GM21576 (cell line): ENCODE data around the gene LDHB.
A peak's percentile ranks its signal among the peaks of the same experiment; 100 is the strongest.
"Not testable (repeated sequence)": the region's sequence is repeated elsewhere in the genome, so short reads cannot be mapped to it uniquely, and the experiment has no call there.

Experiments
- ATAC-seq: cut with Tn5 transposase; IDR thresholded peaks from one replicate; pipeline ENCODE4 v1.9.1; 2021; ENCODE audit warnings: mild to moderate bottlenecking, moderate library complexity; ENCODE audit not compliant: unreplicated experiment

LDHB gene

DNA sequence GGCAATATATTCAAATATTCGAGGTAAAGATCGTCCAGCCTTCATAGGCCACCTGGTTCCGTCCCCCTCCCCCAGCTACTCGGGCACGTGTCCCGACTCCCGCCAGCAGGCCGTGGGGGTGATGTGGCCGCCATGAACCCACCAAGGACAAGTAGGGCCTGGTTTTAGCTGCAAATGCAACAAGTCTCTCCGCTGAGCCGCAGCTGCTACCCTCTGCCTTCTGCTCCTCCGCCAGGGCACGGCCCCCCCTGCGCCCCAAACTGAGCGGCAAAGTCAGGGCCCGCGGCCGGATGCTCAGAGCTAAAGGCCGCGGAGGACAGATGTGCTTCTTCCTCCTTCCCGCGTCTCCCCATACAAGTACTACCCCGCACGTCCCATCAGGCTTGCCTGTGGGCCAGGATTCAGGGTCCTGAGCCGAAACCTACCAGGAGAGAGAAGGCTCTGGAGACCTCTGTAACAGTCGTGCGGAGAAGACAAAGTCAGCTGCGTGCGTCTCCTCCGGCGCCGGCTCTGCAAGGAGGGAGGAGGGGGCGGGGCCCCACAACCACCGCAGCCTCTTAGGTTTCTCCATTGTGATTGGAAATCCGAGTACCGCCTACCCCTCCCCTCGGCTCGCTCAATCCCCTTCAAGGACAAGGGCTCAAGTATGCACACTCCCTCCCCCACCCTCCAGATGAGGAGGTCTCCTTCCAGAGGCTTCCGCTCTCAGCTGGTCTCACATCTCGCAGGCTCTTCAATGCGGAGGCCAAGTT is at the start of gene LDHB:
Gene LDHB, minus strand, starts transcription at position 517 of the 752 bp plus-strand sequence. CDS start 3,171 bp downstream, outside the sequence.
- peak; percentile 95 for ATAC-seq

DNA sequence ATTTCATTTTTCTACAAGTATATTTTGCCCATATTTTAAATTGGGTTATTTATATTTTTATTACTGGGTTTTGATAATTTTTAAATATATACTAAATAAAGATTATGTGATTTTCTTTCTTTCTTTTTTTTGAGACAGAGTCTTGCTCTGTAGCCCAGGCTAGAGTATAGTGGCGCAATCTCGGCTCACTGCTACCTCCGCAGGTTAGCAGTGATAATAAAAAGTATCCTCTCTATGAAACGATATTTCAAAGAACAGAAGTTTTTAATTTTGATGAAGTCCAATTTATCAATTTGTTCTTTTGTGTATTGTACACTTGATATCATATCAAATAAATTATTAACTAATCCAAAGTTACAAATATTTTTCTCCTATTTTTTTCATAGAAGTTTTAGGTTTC is 47.2 kb upstream of the LDHB start:
- ATAC-seq, result no peak

DNA sequence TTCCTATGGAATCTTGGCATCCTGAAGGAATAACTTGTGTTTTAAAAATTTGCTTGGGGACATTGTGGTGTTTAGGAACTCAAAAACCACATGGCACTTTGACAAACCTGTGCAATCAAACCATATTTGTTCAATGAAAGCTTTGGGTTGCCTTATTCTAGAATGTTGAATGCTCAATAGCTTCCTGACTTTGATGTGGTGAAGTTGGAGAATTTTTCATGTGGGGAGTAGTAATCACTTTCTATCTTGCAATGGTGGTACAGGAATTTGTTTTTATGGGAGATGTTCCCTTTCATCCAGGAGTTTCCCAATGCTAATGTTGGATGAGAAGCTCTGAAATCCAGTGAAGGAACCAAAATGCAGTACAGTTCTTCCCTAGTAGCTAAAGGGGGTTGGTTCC is 42.2 kb upstream of the LDHB start:
- ATAC-seq, result no peak

DNA sequence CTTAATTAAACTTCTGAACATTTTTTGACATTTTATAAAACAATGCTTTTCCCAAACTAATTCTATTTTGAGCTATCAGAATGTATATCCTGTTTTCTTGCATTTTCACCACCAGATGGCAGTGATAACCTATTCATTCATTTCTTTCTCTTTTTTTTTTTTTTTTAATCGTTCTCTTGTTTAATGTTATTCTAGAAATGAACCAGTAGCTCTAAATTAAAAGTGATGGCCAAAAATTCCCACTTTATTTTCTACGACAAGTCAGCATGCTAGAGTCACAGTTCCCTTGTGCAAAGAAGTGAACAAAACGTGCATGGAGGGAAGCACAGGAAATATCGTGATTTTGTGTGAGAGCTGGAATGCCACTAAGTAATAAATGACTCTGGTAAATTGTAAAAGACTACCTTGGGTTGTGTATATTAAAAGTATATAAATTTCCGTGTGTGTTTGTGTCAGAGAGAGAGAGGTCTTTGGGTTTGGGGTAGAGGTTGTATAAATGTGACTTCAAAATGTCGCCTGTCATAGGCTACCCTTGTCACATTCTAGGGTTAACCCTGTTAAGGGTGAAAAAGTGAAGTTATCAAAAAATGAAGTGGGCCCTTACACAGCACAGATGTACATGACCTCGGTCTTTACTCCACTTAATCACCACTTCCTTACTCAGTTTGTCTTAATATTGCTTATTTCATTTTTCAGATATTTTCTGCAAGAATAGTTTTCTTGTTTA is 40.4 kb upstream of the LDHB start:
- no peak for ATAC-seq

DNA sequence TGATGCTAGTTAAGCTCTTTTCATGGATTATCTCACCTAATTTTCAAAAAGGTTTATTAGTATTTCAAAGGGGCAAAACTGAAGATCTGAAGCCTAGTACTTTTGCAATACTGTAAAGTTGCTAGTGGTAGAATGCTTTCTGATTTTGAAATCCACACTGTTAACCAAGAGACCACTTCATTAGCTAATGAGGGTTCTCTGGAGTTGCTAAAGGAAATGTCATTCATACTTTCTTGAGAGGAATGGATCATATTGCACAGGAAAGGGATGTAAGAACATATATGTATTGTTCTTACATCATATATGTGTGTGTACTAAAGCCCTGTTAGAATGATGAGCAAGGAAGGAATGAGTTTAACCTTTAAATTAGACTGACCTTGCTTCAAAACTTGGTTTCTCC is 39.0 kb upstream of the LDHB start:
- no peak for ATAC-seq

DNA sequence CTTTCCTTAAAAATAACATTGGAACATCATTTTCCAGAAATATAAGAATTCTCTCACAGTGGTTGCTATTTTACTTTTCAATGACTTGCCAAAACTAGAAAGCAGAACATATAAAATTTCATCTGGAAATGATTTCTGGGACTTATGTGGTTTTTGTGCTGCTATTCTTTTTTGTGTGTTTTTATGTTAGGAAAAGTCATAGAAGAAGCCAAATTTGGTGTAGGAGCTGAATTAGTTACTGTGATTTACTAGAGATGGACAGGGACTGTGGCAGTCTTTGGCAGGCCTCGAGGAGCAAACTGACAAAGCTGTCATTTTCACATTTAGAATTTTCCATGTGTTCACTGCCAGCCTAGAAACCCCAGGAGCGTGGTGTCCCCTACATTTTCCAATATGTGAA is 38.3 kb upstream of the LDHB start:
- ATAC-seq, result no peak

DNA sequence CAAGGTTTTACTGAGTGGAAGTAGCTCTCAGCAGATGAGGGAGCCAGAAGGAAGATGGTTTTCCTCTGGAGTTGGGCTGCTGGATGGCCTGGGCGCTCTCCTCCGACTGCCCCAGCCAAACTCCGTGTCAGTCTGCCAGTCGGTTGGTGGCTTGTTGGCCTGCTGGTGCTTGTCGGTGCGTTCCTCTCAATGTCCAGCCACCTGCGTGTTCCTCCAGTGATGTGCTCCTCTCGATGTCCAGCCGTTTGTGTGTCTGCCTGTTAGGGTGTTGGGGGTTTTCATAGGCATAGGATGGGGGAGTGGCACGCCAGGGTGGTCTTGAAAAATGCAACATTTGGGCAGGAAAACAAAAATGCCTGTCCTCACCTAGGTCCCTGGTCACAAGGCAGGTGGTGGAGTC is 37.0 kb upstream of the LDHB start:
- ATAC-seq, result no peak

DNA sequence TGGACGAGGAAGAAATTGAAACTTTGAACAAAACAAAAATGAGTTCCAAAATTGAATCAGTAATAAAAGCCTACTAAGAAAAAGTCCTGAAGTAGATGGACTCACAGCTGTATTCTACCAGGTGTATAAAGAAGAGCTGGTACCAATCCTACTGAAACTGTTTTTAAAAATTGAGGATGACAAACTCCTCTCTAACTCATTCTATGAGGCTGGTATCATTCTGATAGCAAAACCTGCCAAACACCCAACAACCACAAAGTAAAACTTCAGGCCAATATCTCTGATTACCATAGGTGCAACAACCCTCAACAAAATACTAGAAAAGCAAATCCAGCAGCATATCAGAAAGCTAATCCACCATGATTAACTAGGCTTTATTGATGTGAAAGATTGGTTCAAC is 33.9 kb upstream of the LDHB start:
- ATAC-seq, result no peak

DNA sequence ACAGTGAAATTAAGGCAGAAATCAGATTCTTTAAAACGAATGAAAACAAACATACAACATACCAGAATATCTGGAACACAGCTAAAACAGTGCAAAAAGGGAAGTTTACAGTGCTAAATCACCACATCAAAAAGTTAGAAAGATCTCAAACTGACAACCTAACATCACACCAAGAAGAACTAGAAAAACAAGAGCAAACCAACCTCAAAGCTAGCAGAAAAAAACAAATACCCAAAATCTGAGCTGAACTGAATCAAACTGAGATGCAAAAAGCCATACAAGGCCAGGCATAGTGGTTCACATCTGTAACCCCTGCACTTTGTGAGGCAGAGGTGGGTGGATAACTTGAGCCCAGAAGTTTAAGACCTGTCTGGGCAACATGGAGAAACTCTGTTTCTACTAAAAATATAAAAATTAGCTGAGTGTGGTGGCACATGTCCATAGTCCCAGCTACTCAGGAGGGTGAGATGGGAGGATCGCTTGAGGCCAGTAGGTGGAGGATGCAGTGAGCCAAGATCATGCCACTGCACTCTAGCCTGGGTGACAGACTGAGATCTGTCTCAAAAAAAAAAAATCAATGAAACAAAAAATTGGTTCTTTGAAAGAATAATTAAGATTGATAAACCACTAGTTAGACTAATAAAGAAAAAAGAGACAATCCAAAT is 33.2 kb upstream of the LDHB start:
- ATAC-seq, result no peak

DNA sequence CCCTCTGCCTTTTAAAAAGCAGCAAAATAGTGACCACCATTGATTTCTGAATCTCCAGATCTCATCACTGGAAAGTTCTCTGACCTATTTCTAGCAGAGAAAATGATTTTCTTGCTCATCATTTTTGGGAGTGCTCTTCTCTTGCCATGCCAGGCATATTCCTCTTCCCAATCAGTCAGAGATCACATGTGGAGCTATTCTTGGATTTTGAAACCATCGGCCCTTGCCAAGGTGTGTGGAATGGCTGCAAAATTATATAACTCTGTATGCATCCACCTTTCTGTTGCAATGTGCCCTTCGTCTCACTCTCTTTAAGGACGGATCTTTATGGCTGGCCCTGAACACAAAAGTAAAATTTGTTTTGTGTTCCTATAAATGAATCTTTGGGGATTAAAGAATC is 25.5 kb upstream of the LDHB start:
- ATAC-seq, result no peak

DNA sequence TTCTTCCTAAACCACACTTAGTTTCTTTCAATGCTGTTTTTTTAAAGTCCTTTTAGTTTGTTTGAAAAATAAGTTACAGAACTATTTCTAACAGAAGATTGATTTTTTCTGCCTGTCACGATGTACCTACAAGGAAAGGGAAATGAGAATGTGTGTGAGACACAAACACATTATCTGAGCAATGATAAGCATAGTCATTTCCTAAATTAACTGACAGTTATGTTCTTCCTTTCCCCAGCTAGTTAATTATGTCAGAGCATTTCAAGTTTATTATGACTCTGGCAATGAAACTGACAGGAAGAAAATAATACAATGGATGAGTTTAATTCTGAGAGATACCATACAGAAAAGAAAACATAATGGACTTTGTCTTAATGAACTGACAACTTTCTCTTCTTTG is 21.3 kb upstream of the LDHB start:
- no peak for ATAC-seq

DNA sequence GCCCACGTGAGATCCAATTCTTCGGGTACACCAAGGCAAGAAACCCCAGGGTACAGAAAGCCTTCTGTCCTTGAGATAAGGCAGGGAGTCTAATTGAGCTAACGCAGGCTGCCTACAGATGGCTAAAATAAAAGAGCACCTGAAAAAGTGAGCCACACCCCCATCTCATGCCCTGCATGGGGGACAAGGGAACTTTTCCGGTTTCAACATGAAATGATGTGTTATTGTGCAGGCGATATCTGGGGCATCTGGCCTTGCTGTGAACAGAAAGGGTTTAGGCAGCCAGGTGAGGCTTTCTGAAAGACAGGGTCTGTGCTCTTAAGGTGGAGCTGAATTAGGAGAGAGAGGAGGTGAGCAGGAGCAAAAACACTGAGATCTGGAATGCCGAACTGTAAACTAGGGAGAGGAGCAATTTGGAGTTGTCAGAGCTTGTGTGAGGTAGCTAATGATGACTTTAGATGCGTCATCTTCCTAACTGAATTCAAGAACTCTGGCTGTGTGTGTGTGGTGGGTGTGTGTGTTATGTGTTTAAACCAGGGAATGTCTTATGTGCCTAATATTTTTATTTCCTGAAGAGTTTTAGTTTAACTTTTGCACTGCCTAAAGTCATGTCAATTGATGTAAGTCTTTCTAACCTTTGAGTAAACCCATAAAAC is 20.1 kb upstream of the LDHB start:
- no peak for ATAC-seq

DNA sequence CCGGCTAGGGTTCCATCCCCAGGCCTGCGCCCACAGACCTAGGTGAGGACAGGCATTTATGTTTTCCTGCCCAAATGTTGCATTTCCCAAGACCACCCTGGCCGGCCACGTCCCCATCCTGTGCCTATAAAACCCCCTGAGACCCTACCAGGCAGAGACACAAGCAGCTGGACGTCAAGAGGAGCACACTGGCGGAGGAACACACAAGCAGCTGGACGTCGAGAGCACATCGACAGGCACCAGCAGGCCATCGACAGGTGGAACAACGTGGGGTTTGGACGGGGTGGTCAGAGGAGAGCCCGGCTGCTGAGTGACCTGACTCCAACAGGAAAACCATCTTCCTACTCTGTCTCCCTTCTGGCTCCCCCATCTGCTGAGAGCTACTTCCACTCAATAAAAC is 19.6 kb upstream of the LDHB start:
- no peak for ATAC-seq

DNA sequence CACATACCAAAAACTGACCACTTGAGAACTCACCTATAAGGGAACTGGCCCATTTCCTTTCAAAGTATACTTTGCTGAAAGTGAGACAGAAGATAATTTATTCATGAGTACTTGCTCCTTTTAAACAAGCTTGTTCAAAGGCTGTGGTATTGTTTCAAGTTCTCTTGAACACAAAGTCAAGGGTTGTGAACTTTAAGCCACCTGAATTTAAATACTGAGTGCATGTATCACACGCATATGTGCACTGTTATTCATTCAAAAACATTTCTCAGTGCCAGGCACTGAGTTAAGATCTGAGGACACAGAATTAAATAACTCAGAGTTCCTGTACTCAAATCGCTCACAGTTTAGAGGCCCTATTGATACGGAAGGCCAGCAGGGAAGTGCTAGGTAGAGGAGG is 19.1 kb upstream of the LDHB start:
- no peak for ATAC-seq

DNA sequence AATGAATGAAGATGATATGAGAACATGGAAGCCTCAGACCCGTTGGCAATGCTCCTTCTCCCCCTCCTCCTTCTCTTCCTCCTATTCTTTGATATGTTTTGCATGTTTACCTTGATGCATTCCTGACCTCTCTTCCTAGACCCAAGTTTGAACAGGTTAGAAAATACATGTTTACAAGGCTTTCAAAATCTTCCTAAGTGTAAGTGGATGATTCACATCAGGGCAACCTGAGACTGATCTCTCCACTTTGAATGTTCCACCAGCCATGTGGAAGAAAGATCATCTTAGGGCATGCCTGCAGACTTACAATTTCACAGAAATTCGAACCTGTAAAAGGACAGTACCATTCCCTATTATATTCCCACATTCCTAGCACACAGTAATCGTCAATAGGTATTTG is 18.0 kb upstream of the LDHB start:
- no peak for ATAC-seq

DNA sequence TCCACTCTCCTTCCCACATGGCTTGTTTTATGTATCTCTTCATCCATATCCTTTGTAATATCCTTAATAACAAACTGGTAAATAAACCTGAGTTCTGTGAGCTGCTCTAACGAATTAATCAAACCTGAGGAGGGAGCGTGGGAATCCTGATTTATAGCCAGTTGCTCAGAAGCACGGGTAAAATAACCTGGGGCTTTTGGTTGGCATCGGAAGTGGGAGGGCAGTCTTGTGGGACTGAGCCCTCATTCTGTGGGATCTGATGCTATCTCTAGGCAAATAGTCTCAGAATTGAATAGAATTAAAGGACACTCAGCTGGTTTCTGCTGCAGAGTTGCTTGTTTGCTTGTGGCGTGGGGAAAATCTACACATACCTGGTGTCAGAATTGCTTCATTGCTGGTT is 17.5 kb upstream of the LDHB start:
- ATAC-seq, result no peak

DNA sequence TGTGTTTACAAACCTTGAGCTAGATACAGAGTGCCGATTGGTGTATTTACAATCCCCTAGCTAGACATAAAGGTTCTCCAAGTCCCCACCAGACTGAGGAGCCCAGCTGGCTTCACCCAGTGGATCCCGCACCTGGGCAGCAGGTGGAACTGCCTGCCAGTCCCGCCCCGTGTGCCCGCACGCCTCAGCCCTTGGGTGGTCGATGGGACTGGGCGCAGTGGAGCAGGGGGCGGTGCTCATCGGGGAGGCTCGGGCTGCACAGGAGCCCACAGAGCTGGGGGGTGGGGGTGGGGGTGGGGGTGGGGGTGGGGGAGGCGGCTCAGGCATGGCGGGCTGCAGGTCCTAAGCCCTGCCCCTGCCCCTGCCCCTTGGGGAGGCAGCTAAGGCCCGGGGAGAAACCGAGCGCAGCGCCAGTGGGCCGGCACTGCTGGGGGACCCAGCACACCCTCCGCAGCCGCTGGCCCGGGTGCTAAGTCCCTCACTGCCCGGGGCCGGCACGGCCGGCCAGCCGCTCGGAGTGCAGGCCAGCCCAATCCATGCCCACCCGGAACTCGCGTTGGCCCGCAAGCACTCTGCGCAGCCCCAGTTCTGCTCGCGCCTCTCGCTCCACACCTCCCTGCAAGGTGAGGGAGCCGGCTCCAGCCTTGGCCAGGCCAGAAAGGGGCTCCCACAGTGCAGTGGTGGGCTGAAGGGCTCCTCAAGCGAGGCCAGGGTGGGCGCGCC is 16.3 kb upstream of the LDHB start:
- not testable (repeated sequence) for ATAC-seq

DNA sequence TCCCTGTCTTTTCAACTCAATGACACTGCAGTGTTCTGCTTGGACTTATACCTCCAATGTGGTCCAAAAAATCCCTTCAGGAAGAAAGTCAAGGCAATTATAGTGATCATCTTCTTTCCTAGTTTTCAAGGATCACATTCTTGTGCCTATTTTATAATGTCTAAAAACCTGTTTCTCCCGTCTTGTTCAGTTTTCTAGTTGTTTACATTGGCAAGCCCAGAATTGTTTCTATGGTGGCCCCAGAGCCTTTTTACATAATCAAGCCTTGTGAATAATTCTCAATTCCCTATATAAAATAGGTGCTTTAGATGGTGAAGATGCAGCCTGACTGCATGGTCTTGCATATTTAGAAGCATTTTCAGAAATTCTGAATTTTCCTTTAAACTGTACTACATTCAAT is 14.5 kb upstream of the LDHB start:
- no peak for ATAC-seq

DNA sequence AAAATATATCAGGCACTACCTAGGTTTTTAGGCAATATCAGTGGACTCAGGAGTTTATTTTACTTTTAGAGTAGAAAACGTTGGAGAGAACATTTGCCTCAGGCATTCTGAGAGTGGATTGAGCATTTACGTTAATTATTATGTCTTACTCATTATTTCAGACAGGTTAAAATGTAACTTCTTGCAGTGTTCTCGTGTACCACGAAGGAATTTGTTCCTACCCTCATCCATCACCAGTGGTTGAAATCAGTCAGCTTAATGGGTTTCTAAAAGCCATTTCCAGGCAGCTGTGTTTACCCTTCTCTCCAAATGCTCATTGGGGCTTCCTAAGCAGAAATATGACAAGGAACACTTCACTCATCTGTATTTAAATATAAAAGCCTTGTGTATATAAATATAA is 9.1 kb upstream of the LDHB start:
- ATAC-seq, result no peak

DNA sequence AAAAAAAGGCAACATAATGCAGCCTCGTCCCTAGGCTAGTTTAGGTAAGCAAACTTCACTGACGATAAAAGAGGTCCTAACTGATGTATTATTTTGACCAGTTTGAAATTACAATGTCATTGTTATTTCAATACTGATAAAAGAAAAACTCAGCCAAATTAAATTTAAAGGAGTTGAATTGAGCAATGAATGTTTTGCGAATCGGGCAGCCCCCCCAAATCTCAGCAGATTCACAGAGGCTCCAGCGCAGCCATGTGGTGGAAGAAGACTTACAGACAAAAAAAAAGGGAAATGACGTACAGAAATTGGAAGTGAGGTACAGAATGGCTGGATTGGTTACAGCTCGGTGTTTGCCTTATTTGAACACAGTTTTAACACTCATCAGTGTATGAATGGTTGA is 8.2 kb upstream of the LDHB start:
- ATAC-seq, result no peak
